ENCODE results near the gene ZNRD2.

The ZNRD2 gene

DNA sequence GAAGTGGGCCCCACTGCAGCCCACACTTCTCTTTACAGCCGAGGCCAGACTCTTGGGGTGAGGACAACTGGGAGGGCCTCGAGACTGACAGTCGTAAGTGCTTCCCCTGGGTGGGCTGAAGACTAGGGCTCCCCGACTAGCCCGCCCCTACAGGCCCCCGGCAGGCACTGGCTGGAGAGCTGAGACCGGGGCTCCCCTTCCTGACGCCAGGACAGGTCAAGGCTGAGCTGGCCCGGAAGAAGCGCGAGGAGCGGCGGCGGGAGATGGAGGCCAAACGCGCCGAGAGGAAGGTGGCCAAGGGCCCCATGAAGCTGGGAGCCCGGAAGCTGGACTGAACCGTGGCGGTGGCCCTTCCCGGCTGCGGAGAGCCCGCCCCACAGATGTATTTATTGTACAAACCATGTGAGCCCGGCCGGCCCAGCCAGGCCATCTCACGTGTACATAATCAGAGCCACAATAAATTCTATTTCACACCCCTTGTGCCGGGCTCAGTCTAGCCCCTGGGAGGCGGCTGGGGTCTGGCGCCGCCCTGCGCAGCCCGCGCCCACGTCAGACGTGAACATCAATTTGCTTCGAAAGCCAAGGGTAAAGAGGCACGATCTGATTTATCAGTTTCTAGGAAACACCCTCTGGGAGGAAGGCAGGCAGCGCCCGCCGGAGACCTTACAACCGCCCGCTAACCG lies 31.9 kb upstream of the ZNRD2 start:
- DNase-seq (ENCODE audit: low spot score): no peak

- no peak for DNase-seq (ENCODE audit: low spot score)
Observed at GRCh38 chr11:65538915-65539743, 31.1 kb upstream of the ZNRD2 start.

- no peak for DNase-seq (ENCODE audit: low spot score)
Observed at GRCh38 chr11:65539744-65540289, 30.5 kb upstream of the ZNRD2 start.

- peak; percentile 96 for DNase-seq (ENCODE audit: low spot score)
Observed at GRCh38 chr11:65540290-65541092, 29.8 kb upstream of the ZNRD2 start.

DNA sequence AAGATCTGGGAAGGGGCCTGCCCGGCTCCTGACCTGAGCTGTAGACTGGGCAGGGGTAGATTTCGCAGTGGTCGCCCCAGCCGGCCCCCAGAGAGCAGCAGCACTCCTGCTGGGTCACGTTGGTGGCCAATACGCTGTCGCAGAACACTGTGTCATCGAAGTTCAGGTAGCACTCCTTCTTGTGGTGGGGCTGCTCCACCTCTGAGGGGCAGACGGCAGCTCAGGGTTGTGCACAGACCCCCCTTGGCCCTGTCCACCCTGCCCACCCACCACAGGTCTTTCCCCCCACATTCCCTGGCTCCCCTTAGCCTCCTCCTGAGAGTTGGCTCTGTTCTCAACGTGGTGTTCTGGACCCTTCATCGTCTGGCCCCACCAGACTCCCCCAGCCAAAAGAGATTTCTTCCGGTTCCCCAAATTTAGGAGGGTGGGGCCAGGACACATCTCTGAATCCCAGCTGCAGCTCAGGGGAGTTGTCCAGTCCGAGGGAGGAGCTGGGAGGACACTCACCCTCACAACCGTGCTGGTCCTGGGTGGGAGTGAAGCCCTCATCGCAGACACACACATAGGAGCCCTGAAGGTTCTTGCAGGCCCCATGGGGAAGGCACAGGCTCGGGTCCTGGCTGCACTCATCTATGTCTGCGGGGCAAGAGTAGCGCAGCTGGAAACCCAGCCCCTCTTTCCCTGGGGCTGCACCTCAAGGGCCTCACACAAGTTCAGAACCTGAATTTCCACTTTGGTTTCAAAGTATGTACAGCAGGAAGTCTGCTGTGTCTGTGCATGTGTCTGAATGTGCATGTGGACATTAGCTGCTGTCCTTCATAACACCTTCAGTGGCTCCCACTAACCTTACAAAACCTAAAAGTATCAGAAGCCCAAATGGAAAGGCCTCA lies 28.9 kb upstream of the ZNRD2 start:
- DNase-seq (ENCODE audit: low spot score): no peak

DNA sequence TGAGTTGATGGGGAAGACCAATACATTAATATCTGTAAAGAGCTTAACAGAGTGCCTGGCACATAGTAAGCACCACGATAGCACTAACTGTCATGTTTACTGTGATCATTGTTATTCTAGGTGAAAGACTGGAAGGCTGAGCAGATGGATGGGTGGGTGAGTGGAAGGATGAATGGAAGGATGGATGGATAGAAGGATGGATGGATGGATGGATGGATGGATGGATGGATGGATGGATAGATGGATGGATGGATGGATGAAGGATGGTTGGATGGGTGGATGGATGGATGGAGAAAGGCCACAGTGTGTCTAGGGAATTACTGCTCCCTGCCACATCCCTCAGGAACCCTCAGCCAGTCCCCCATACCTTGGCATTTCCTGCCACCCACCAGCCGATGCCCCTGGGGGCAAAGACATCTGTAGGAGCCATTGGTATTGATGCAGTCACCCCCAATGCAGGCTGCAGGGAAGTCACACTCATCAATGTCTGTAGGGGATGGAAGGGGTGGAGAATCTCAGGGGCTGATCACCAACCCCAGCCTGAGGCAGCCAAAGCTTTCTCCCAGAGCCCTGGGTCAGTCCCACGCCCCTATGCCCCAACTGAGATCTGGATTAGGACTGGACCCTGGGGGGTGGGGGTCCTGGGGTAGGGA lies 27.4 kb upstream of the ZNRD2 start:
- DNase-seq (ENCODE audit: low spot score): no peak

GRCh38 chr11:65545853-65546216 lies 24.4 kb upstream of the ZNRD2 start:
- no peak for DNase-seq (ENCODE audit: low spot score)

GRCh38 chr11:65546217-65546958 lies 23.9 kb upstream of the ZNRD2 start:
- DNase-seq (ENCODE audit: low spot score): no peak

- no peak for DNase-seq (ENCODE audit: low spot score)
Observed at GRCh38 chr11:65547446-65548125, 22.7 kb upstream of the ZNRD2 start.

DNA sequence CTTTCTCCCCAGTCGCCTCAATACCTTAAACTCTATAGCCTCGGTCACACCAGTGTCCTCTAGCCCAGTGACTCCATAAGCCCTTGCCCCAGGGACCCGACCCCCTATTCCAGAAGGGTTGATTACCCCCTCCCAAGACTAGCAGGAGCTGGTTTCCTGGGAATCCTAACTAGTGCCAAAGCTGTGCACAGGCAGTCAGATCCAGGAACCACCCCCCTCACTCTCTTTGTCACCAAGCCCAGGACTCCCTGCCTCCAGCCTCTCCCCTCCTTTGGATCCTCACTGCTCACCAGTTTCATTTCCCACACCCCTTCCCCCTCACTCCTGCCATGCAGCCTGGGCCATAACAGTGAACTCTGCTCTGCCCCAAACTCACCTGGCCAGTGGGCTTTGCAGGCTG lies 21.9 kb upstream of the ZNRD2 start:
- DNase-seq (ENCODE audit: low spot score): no peak

DNA sequence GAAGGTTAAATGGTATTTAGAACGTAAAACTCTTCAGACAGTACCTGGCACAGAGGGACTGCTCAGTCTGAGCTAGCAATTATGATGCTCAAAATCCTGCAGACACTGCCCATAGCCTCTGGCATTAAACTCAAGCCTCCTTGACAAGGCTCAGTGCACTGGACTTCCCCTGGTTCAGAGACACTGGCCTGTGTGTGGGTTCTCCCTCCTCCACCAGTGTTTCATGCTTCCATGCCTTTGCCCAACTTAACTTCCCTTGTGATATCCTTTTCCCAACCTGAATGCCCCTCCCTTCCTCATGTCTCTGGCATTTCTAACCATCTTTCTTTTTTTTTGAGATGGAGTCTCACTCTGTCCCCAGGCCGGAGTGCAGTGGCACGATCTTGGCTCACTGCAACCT lies 21.2 kb upstream of the ZNRD2 start:
- DNase-seq (ENCODE audit: low spot score): no peak

DNA sequence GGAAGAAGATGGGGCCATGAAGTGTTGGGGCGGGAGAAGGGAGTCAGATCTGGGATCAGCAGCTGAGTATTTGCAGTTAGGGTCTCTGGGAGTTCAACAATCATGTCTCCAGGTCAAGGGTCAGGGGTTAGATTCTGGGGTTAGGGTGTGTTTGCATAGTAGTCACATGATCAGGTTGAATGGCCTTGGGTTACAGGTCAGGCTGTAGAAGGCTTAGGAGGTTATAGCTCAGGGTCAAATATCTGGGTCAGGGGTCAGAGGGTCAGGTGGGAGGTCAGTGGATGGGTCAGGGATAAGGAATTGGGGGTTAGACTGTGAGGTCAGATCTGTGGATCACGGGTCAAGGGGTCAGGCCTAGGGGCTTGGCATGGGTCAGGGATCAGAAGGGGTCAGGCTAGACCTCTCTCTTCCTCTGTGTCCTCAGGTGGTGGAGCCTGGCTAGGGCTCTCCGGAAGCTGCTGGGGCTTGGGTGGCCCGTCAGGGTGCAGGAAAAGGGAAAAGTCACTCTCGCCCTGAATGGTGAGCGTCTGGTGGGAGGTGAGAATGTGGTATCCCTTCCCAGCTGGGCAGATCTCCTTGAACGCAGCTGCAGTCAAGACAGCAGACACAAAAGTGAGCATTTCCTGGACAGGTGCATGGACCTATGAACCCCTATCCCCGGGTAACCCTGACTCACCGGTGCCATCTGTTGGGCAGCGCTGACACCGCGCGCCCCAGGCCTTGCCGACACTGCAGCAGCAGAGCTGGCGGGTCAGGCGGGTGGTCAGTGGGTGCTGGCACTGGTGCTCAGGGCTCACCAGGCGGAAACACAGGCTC lies 18.5 kb upstream of the ZNRD2 start:
- no peak for DNase-seq (ENCODE audit: low spot score)

GRCh38 chr11:65552388-65552951 lies 17.8 kb upstream of the ZNRD2 start:
- DNase-seq (ENCODE audit: low spot score): no peak

GRCh38 chr11:65553301-65554001 lies 16.8 kb upstream of the ZNRD2 start:
- DNase-seq (ENCODE audit: low spot score): no peak

DNA sequence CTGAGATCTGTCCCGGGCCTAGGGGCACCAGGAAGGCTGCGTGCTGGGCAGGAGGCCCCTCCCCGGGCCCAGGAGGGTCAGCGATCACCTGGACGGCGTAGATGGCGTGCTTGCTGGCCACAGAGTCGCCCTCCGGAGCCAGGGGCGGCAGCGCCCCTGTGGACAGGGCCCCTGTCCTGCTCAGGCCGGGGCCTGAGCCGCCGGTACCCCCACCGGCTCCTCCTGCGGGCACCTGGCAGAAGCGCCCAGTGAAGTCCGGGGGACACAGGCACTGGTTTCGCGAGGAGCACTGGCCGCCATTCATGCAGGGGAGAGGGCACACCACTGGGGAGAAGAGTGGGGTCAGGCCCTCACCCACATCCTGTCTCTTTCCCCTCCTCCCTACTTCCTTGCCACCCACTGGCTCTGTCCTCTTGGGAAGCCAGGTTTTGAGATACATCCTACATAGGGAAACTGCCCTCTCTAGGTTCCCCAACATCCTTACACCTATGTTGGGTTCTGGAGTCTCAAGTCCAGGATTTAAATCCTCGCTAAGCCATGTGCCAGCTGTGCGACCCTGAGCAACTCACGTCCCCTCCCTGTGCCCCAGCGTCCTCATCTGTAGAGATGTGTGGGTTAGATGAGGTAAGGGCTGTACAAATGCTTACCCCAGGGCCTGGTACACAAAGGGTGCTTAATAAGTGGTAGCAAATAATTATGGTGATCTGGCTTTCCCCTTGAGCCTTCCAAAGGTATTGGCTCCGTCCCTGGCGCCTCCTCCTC lies 16.0 kb upstream of the ZNRD2 start:
- no peak for DNase-seq (ENCODE audit: low spot score)

GRCh38 chr11:65554842-65555430 lies 15.3 kb upstream of the ZNRD2 start:
- DNase-seq (ENCODE audit: low spot score): no peak

Measured in GM03348 (cell line).